Activated CD4-positive, alpha-beta memory T cell treated with anti-CD3 and anti-CD28 coated beads for 36 hours (primary cell): Measurements from ENCODE around the gene AFF1. TPM values are rescaled to one million over a fixed set of nuclear protein-coding genes. Genes with fewer than 3 reads are reported as not detected.

Experiments used
- CTCF ChIA-PET: fragments of 350-600 bp; sonication (Branson Sonifier 250); formaldehyde crosslinking; loops from one replicate; lab custom pipeline; 2021; ENCODE audit warnings: antibody characterized with exemption, inconsistent platforms; lab: Charles Lee
- POLR2A ChIA-PET: fragments of 350-600 bp; sonication (Branson Sonifier 250); formaldehyde crosslinking; loops from one replicate; lab custom pipeline; 2021; ENCODE audit warnings: antibody characterized with exemption; lab: Charles Lee
- DNase-seq: peaks from one replicate; pipeline ENCODE4 v3.0.0-alpha.2; 2020
- H3K27ac Mint-ChIP-seq: one replicate; pipeline ENCODE4 v1.8.0; 2021; ENCODE audit warnings: mixed read lengths
- H3K27me3 Mint-ChIP-seq: one replicate; pipeline ENCODE4 v1.8.0; 2021; ENCODE audit warnings: mixed read lengths
- H3K36me3 Mint-ChIP-seq: one replicate; pipeline ENCODE4 v1.8.0; 2021; ENCODE audit warnings: mixed read lengths
- H3K4me1 Mint-ChIP-seq: one replicate; pipeline ENCODE4 v1.8.0; 2021; ENCODE audit warnings: low read depth, mixed read lengths
- H3K4me3 Mint-ChIP-seq: one replicate; pipeline ENCODE4 v1.8.0; 2021; ENCODE audit warnings: mild to moderate bottlenecking, mixed read lengths
- H3K9me3 Mint-ChIP-seq: one replicate; pipeline ENCODE4 v1.8.0; 2021; ENCODE audit warnings: mixed read lengths
- intact Hi-C: fragments of 100-400 bp; cut with micrococcal nuclease; formaldehyde crosslinking; loops from one replicate; pipeline ENCODE4 v1.15.1; 2023
- total RNA-seq, 2 experiments: library from RNA; stranded (reverse); gene quantifications; one replicate each; pipeline ENCODE4 v1.2.3, GENCODE V29; 2021

Gene AFF1
- total RNA-seq, 2 experiments from 2014 or later: 46.1 to 50.8 TPM

DNA sequence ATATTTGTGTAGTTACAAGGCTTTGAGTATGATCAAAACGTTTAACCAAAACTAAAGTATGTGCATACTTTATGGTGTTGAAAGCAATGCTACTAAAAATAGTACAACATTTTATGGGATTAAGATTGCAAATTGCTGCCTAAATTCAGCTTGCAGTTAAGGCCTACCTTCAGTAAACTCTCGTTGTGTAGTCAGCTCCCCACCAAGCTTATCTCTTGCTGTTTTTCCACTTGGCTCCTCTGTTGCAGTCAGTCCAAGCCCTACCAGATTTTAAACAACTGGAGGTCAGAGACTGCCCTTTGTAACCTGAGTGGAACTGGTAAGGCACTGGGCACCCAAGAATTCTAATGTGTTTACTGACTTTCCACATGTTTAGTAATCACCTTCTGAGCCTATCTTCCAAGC lies 25.7 kb downstream of the AFF1 start:
- ChIA-PET CTCF (interaction anchor here (1.0 to 1.6 kb wide), 3 partner anchors 7 to 14 kb away, joined by 3 to 5 read pairs (median 3); no protein-coding TSS in a partner anchor), POLR2A (no interaction called here)
- intact Hi-C loops: no loop called here
- Mint-ChIP-seq H3K9me3 (no peaks in the 10 kb centered on the region), H3K4me1 (peaks cover 58% of the 10 kb centered on the region), H3K27me3 (no peaks in the 10 kb centered on the region), H3K36me3 (peaks cover 16% of the 10 kb centered on the region), H3K4me3 (no peak overlapping the region), H3K27ac (no peak overlapping the region)
- DNase-seq: no peak

DNA sequence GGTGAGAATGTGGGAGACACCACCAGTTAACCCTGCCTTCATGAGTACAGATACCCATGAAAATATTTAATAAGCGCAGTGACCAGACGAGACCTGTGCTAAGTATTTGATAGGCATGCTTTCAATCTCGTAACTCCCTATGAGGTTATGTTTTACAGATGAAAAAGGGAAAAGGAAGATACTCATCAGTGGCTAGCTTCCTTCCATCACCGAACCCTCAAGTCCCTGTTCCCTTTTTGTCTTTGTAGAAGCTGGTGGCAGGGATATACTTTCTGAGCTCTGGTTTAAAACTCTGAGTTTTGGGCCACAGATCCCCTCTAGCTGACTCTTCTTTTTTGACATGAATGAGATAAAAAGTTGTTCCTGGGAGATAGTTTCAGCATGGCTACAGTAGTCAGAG lies 26.3 kb downstream of the AFF1 start:
- H3K27ac Mint-ChIP-seq: no peak overlapping the region
- intact Hi-C loops: no loop called here
- DNase-seq: no peak
- H3K4me3 Mint-ChIP-seq: no peak overlapping the region
- H3K9me3 Mint-ChIP-seq: no peaks in the 10 kb centered on the region
- CTCF ChIA-PET: interaction anchor here (1.0 to 1.6 kb wide), 3 partner anchors 8 to 14 kb away, joined by 3 to 5 read pairs (median 3); no protein-coding TSS in a partner anchor
- peaks cover 14% of the 10 kb centered on the region for H3K36me3 Mint-ChIP-seq
- no peaks in the 10 kb centered on the region for H3K27me3 Mint-ChIP-seq
- peaks cover 52% of the 10 kb centered on the region for H3K4me1 Mint-ChIP-seq
- POLR2A ChIA-PET: no interaction called here

DNA sequence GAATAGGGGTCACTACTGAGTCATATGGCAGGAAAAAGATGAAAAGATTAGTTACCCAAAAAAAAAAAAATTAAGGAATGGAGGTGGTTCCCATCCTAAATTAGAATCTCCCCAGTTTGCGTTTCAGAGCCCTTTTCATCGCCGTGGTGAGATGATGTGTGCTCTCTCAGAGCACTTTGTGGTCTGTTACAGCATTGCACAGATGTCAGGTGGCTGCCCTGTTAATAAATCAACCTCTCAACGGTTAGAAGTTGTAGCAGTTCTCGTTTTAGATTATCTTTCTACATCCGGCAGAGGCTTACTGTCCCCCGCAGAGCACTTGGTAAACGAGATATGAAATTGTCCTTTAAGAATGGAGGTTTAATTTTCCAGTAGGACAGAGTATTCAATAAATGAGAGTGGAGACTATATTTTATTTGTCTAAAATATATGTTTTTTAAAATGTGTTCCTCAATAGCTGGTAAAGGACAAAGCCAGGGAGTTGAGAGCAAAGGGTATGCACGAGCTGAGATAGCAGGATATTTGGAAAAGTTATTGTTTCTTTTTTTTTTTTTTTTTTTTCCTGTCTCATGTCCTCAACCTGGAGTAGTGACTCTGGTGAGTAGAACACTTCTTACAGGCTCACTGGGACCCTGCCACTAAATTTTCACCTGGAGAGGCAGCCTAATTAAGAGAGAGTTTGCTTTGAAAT lies 26.9 kb downstream of the AFF1 start:
- no peak for DNase-seq
- intact Hi-C loops: no loop called here
- Mint-ChIP-seq H3K27me3 (no peaks in the 10 kb centered on the region), H3K4me3 (no peak overlapping the region), H3K36me3 (peaks cover 14% of the 10 kb centered on the region), H3K9me3 (no peaks in the 10 kb centered on the region), H3K4me1 (peaks cover 46% of the 10 kb centered on the region), H3K27ac (no peak overlapping the region)
- ChIA-PET POLR2A (interaction anchor here (0.6 kb wide), 1 partner anchor 43 kb away, joined by 3 read pairs; no protein-coding TSS in a partner anchor), CTCF (interaction anchor here (1.0 kb wide), 1 partner anchor 9 kb away, joined by 3 read pairs; no protein-coding TSS in a partner anchor)

DNA sequence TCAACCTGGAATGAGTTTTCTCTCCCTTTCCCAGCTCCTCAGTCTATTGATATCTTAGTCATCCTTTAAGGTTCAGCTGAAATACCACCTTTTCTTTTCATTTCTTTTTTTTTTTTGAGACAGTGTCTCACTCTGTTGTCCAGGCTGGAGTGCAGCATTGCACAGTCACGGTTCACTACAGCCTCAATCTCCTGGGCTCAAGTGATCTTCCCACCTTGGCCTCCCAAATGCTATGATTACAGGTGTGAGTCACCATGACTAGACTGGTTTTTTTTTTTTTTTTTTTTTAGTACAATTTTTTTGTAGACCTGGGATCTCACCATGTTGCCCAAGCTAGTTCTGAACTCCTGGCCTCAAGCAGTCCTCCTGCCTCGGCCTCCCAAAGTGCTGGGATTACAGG lies 28.9 kb downstream of the AFF1 start:
- DNase-seq: no peak
- Mint-ChIP-seq H3K4me1 (peaks cover 34% of the 10 kb centered on the region), H3K36me3 (peaks cover 10% of the 10 kb centered on the region), H3K27me3 (no peaks in the 10 kb centered on the region), H3K9me3 (no peaks in the 10 kb centered on the region), H3K27ac (no peak overlapping the region), H3K4me3 (no peak overlapping the region)
- intact Hi-C loops: no loop called here
- ChIA-PET CTCF (interaction anchor here (1.0 kb wide), 1 partner anchor 128 kb away, joined by 3 read pairs; no protein-coding TSS in a partner anchor), POLR2A (no interaction called here)

DNA sequence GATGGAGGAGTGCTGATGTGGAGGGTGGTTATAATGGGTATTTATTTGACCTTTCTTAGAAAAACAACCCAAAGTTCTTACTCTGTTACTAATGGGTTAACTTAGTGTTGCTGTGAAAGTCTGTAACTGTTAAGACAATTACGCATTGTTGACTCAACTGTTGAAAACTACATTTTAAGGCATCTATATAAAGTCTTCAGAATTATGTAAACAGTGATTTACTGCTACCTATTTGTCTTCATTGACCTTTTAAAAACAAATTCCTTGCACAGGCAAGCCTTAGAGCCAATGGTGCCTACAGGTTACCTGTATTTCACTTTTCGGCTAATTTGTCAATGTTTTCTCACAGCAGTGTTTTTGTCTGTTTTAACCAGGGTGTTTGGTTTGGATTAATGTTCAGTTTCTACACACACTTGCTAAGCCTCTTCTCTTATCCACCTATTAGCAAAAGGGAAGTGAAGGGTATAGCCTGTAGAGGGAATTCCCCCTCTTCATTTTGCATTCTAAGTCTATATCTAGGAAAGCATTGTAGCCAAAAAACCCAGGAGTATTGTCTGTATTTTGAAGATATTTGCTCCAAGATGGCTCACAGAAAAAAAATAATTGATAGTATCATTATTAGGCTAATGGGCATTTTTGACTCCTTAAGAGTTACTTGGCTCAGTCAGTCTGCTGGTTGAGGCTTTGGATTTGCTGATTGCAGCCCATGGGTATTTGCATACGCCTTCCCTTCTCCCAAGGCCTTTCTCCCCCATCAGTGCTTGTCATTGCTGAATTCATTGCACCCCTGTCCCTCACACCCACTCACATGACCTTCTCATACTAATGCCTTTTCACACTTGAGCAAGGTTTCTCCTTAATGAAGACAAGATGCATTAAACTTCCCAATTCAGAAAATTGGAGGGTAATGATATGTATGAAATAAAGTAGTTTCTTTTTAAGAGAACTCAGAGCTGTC lies 30.5 kb downstream of the AFF1 start:
- DNase-seq: no peak
- Mint-ChIP-seq H3K4me1 (peaks cover 26% of the 10 kb centered on the region), H3K9me3 (no peaks in the 10 kb centered on the region), H3K36me3 (peaks cover 7% of the 10 kb centered on the region), H3K27me3 (no peaks in the 10 kb centered on the region), H3K4me3 (no peak overlapping the region), H3K27ac (no peak overlapping the region)
- intact Hi-C loops: no loop called here
- ChIA-PET POLR2A (no interaction called here), CTCF (no interaction called here)

DNA sequence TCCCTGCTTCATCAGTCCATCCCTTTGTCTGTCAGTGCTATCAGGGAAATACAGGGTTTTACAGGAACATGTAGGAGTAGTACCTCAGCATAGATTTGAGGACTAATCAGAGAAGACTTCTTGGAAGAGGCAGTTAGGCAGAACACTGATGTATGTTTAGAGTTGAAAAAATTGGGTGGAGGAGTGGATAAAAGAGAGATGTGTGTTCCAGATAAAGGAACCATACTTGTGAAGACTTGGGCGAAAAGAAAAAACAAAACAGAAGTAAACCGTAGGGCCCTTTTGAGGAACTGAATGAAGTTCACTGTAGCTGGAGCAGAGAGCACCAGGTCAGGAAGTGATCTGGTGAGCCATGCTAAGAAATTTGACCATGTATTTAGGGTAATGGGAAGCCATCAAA lies 32.3 kb downstream of the AFF1 start:
- intact Hi-C loops: no loop called here
- no peaks in the 10 kb centered on the region for H3K9me3 Mint-ChIP-seq

DNA sequence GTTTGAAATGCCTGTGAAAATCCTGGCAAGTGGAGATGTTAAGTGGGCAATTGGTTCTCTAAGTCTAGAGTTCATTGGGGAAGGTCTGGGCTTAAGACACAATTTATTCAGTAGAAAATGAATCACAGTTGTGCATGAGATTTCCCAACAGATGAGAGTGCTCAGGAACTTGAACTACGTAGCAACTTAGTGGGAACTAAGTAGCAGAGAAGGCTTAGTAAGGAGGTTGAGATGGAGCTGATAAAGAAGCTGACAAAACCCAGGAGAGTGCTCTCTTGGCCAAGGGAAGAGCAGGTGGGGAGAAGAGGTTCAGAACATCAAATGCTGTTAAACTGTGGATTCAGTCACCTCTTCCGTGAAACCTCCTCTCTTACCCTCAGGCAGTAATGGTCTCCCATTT lies 33.0 kb downstream of the AFF1 start:
- DNase-seq: no peak
- peaks cover 31% of the 10 kb centered on the region for H3K4me1 Mint-ChIP-seq
- no peak overlapping the region for H3K27ac Mint-ChIP-seq
- POLR2A ChIA-PET: no interaction called here
- peaks cover 4% of the 10 kb centered on the region for H3K36me3 Mint-ChIP-seq
- H3K4me3 Mint-ChIP-seq: no peak overlapping the region
- H3K27me3 Mint-ChIP-seq: no peaks in the 10 kb centered on the region
- intact Hi-C loops: no loop called here
- CTCF ChIA-PET: interaction anchor here (0.6 kb wide), 1 partner anchor 47 kb away, joined by 3 read pairs; no protein-coding TSS in a partner anchor
- H3K9me3 Mint-ChIP-seq: no peaks in the 10 kb centered on the region

More for the DNA sequence above, 32.3 kb downstream of the AFF1 start:
- H3K4me1 Mint-ChIP-seq: peaks cover 30% of the 10 kb centered on the region
- CTCF ChIA-PET: no interaction called here
- H3K27me3 Mint-ChIP-seq: no peaks in the 10 kb centered on the region
- no peak for DNase-seq
- H3K36me3 Mint-ChIP-seq: peaks cover 4% of the 10 kb centered on the region
- H3K4me3 Mint-ChIP-seq: no peak overlapping the region
- no peak overlapping the region for H3K27ac Mint-ChIP-seq
- POLR2A ChIA-PET: no interaction called here

DNA sequence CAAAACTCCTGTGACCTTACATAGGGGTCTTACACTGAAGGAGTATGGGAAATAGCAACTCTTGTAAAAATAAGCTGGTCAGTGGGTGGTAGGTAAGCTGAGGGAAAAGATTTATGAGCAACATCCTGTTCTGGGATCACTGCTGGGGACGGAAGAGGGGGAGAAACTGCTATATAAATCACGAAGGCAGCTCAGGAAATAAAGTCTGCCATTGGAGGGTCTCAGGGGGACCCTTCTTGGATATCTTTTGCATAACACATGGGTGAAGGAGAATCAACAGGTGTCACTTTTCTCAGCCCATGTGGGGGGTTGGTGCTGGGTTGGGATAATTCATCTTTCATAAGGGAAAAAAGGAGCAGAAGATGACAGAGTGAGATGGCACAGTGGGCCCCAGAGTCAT lies 33.7 kb downstream of the AFF1 start:
- Mint-ChIP-seq H3K9me3 (no peaks in the 10 kb centered on the region), H3K4me3 (no peak overlapping the region), H3K27ac (no peak overlapping the region), H3K27me3 (no peaks in the 10 kb centered on the region), H3K4me1 (peaks cover 33% of the 10 kb centered on the region), H3K36me3 (peaks cover 2% of the 10 kb centered on the region)
- ChIA-PET POLR2A (no interaction called here), CTCF (interaction anchor here (0.6 kb wide), 1 partner anchor 46 kb away, joined by 3 read pairs; no protein-coding TSS in a partner anchor)
- intact Hi-C loops: no loop called here
- no peak for DNase-seq

DNA sequence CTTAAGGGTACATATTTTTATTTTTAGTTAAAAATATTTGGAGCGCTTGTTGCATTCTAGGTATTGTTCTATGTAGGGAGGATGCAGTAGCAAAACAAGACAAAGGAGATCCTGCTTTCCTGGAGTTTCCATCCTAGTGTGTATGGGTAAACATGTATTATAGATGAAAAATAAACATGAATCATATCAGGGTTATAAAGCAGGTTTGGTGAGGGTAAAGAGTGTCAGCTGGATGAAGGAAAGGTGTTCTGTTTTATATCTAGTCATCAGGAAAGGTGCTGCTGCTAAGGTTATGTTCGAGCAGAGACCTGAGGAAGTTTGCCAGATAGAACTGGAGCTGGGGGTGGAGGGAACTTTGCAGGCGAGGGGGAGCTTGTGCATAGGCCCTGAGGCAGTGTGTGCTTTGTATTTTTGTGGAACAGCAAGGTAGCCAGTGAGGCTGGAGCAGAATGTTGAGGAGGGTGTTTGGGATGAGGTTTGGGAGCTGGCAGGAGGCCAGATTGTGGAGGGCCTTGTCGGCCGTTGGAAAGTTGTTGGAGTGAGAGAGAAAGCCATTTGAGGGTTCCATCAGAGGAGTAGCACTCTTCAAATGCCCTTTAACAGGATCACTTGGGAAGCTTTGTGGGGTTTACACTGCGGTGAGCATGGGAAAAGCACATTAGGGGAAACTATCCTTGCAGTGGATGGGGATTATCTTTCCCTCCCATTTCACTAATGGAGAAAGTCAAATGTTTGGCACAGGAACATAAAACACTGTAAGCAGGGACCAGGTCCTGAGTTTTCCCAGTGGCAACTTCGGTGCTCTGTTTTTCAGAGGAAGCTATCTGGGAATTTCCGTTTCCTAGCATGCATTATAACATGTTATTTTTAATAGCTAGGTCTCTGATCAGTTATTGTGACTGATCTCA lies 35.9 kb downstream of the AFF1 start:
- H3K27me3 Mint-ChIP-seq: no peaks in the 10 kb centered on the region
- no peaks in the 10 kb centered on the region for H3K9me3 Mint-ChIP-seq
- H3K36me3 Mint-ChIP-seq: peaks cover 1% of the 10 kb centered on the region
- POLR2A ChIA-PET: interaction anchor here (1.0 to 1.7 kb wide), 6 partner anchors 26 to 36 kb away, joined by 3 to 7 read pairs (median 6); partner anchors contain the start of gene AFF1
- no peak overlapping the region for H3K27ac Mint-ChIP-seq
- no peak overlapping the region for H3K4me3 Mint-ChIP-seq
- intact Hi-C loops: loop anchor here (1.0 kb wide), 1 partner anchor 13 kb away; no protein-coding TSS in a partner anchor
- peaks cover 40% of the 10 kb centered on the region for H3K4me1 Mint-ChIP-seq
- DNase-seq: no peak
- CTCF ChIA-PET: interaction anchor here (0.8 to 1.7 kb wide), 5 partner anchors 36 to 138 kb away, joined by 3 to 4 read pairs (median 3); partner anchors contain the start of gene AFF1

DNA sequence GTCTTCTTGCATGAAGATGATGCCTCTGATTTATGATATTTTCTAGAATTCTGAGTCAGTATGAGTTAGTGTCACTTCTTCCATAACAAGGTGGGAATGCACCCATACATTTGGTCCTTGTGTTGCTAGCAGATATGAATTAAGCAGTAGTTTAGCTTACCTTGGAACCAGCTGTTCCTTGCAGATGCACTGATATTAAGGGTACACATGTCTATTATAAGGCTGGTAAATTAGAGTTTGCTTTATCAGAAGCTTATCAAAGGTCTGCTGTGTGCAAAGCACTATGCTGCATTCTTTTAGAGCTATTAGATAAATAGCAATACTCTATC lies 36.5 kb downstream of the AFF1 start:
- no peaks in the 10 kb centered on the region for H3K27me3 Mint-ChIP-seq
- ChIA-PET POLR2A (interaction anchor here (1.0 to 1.7 kb wide), 6 partner anchors 26 to 37 kb away, joined by 3 to 7 read pairs (median 6); partner anchors contain the start of gene AFF1), CTCF (interaction anchor here (0.6 to 1.1 kb wide), 5 partner anchors 35 to 138 kb away, joined by 3 to 4 read pairs (median 3); partner anchors contain the start of gene AFF1)
- H3K9me3 Mint-ChIP-seq: no peaks in the 10 kb centered on the region
- H3K4me1 Mint-ChIP-seq: peaks cover 44% of the 10 kb centered on the region
- peaks cover 1% of the 10 kb centered on the region for H3K36me3 Mint-ChIP-seq
- no peak for DNase-seq
- H3K4me3 Mint-ChIP-seq: no peak overlapping the region
- no peak overlapping the region for H3K27ac Mint-ChIP-seq
- intact Hi-C loops: loop anchor here (1.0 kb wide), 1 partner anchor 14 kb away; no protein-coding TSS in a partner anchor

DNA sequence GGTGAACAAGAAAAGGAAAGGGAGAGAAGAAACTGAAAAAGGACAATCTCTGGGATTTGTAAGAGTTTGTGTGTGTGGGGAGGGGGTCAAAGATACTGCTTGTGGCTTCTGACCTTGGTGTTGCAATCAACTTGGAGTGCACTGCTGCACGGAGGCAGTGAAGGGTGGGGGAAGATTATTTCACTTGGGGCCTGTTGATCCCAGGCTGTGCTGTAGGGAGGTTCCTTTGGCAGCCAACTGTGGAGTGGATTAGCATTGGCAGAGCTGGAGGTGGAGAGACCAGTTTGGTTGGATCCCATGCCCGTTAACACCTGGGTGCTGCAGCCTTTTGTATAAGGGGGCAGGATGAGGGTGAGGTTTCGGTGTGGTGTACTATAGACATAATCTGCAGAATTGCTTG lies 38.2 kb downstream of the AFF1 start:
- peaks cover 1% of the 10 kb centered on the region for H3K36me3 Mint-ChIP-seq
- peaks cover 57% of the 10 kb centered on the region for H3K4me1 Mint-ChIP-seq
- H3K27ac Mint-ChIP-seq: no peak overlapping the region
- intact Hi-C loops: no loop called here
- ChIA-PET POLR2A (no interaction called here), CTCF (no interaction called here)
- no peaks in the 10 kb centered on the region for H3K27me3 Mint-ChIP-seq
- no peaks in the 10 kb centered on the region for H3K9me3 Mint-ChIP-seq
- H3K4me3 Mint-ChIP-seq: no peak overlapping the region
- DNase-seq: no peak
